CD4-positive, alpha-beta T cell treated with Interleukin-10 for 1 hour (primary cell): ENCODE measurements around the gene PTGER4.
"Not testable (repeated sequence)": the region's sequence is repeated elsewhere in the genome, so short reads cannot be mapped to it uniquely, and the experiment has no call there.

Experiments used
- DNase-seq: peaks from one replicate; pipeline ENCODE4 v3.0.0-alpha.2; 2020

The PTGER4 gene

GRCh38 chr5:40679913-40680681 lies at the start of gene PTGER4:
TSS of gene PTGER4 (plus strand) at chr5:40679915. CDS start at chr5:40680994, 1,079 bp downstream.
- DNase-seq = peak; percentile 44

- DNase-seq = no peak
Observed at GRCh38 chr5:40630126-40630525, 49.6 kb upstream of the PTGER4 start.

DNA sequence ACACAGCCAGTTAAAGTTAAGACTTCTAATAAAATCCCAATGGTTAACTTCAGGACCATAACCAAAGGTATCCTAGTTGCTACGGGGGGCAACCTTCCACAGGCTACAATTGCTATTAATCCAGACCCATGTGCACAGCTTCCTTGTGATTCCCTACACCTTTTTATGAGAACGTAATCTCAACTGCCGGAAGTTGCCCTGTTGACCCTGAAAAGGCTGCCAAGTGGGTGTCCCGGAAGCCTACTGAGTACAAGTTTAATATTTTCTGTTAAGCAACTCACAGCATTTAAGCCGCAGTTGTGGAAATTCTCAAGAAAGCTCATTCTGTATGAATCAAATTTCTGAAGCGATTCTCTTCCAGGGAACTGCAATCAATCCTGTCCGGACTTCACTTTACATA lies 48.5 kb upstream of the PTGER4 start:
- DNase-seq = no peak

- no peak for DNase-seq
Observed at GRCh38 chr5:40634154-40634553, 45.6 kb upstream of the PTGER4 start.

DNA sequence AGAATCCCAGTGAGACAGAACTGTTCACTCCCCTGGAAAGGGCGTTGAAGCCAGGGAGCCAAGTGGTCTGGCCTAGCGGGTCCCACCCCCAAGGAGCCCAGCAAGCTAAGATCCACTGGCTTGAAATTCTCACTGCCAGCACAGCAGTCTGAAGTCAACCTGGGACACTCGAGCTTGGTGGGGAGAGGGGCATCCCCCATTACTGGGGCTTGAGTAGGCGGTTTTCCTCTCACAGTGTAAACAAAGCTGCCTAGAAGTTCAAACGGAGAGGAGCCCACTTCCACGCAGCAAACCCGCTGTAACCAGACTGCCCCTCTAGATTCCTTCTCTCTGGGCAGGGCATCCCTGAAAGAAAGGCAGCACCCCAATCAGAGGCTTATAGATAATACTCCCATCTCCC lies 45.1 kb upstream of the PTGER4 start:
- DNase-seq = no peak

DNA sequence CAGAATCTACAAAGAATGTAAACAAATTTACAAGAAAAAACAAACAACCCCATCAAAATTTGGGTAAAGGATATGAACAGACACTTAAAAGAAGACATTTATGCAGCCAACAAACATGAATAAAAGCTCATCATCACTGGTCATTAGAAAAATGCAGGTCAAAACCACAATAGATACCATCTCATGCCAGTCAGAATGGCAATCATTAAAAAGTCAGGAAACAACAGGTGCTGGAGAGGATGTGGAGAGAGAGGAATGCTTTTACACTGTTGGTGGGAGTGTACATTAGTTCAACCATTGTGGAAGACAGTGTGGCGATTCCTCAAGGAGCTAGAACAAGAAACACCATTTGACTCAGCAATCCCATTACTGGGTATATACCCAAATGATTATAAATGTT lies 40.2 kb upstream of the PTGER4 start:
- not testable (repeated sequence) for DNase-seq

- no peak for DNase-seq
Observed at GRCh38 chr5:40646266-40646665, 33.4 kb upstream of the PTGER4 start.

GRCh38 chr5:40648150-40648549 lies 31.6 kb upstream of the PTGER4 start:
- DNase-seq = no peak

DNA sequence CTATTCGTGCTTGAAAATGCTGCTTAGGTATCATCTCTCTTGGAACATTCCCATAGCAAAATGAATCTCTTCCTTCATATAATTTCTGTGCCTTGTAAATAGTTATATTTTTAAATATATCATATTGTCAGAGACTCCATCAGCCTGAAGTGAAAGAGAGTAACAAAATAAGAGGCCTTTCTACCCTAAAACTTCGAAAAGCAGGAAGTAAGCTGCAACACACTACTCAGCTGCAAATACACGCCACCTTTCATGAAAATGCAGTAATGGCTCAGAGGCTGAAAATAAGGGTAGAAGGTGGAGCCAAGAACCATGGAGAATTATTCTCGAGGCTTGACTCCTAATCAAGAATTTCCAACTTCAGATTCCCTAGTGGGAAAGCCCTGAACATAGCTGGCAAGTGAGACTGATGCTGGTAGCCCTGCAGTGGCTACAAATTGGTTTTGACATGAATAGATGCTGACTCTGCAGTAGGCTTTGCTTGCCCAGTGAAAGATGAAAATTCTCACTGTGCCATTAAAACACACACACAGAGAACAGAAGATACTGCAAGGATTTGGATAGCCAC lies 30.2 kb upstream of the PTGER4 start:
- DNase-seq = peak; percentile 37

GRCh38 chr5:40651201-40651600 lies 28.5 kb upstream of the PTGER4 start:
- DNase-seq = no peak

- peak; percentile 40 for DNase-seq
Observed at GRCh38 chr5:40652441-40653220, 27.1 kb upstream of the PTGER4 start.

- DNase-seq = peak; percentile 51
Observed at GRCh38 chr5:40653221-40654022, 26.3 kb upstream of the PTGER4 start.

DNA sequence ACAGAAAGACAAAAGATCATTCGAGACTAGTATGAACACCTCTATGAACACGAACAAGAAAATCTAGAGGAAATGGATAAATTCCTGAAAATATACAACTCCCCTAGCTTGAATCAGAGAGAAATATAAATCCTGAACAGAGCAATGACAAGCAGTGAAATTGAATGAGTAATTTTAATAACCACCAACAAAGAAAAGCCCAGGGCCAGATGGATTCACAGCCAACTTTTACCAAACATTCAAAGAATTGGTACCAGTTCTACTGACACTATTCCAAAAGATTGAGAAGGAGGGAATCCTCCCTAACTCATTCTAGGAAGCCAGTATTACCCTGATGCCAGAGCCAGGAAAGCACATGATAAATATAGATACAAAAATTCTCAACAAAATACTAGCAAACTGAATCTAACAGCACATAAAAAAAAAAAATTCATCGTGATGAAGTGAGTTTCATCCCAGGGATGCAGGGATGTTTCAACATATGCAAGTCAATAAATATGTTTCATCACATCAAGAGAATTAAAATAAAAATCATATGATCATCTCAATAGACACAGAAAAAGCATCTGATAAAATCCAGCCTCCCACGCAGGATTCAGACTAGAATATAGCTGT lies 25.2 kb upstream of the PTGER4 start:
- DNase-seq = no peak

GRCh38 chr5:40655138-40655537 lies 24.6 kb upstream of the PTGER4 start:
- DNase-seq = peak; percentile 50

GRCh38 chr5:40656091-40656490 lies 23.6 kb upstream of the PTGER4 start:
- not testable (repeated sequence) for DNase-seq

GRCh38 chr5:40656766-40657165 lies 22.9 kb upstream of the PTGER4 start:
- DNase-seq = no peak

DNA sequence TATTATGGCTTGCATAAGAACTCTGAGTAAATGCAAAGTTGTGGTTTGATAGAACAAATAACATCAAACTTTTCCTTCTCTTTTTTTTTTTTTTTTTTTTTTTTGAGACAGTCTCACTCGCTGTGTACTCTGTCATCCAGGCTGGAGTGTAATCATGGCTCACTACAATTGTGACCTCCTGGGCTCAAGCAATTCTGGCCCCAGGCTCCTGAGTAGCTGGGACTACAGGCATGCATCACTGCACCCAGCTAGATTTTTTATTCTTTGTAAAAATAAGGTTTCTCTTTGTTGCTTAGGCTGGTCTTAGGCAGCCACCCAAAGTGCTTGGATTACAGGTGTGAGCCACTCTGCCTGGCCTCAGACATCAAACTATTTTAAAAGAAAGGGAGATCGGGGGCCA lies 19.0 kb upstream of the PTGER4 start:
- no peak for DNase-seq

DNA sequence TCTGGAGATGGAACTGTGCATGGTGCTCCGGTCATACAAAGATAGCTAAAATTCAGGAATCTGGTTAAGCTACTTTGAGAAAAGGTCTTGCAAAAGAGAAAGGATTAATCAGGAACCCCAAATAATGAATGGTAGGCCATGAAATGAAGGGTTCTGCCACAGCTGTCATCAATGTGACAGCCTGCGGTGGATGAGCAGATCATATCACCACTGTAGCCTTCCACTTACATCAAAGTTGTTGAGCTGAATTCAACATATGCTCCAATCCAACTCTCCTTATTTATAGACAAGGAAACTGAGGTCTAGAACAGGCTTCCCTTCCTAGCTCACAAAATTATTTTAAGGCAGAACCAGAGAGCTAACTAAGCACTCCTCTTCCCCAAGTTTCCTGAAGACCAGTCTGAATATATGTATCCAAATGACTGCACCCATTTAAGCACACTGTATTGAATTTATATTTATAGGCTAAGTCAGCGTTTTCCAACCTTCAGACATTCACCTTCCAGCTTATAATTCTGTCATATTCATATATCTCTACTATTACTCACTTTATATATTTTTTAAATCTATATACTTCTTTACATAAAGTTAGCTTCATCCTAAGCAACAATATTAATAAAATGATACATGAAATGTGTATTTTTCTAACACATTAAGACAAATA lies 13.9 kb upstream of the PTGER4 start:
- no peak for DNase-seq

DNA sequence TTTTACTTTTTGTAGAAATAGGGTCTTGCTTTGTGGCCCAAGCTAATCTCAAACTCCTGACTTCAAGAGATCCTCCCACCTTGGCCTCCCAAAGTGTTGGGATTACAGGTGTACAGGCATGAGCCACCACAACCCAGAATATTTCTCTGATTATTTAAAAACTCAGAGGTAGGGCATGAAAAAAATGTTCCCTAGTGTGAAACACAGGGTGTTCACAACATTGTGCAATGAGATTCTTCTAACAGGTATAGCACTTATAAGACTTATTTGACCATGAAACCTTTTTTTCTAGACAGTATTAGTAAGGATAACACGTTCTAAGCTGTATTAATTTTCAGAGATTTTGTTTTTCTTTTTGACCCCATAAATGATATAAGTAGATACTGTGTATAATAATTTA lies 13.1 kb upstream of the PTGER4 start:
- no peak for DNase-seq

DNA sequence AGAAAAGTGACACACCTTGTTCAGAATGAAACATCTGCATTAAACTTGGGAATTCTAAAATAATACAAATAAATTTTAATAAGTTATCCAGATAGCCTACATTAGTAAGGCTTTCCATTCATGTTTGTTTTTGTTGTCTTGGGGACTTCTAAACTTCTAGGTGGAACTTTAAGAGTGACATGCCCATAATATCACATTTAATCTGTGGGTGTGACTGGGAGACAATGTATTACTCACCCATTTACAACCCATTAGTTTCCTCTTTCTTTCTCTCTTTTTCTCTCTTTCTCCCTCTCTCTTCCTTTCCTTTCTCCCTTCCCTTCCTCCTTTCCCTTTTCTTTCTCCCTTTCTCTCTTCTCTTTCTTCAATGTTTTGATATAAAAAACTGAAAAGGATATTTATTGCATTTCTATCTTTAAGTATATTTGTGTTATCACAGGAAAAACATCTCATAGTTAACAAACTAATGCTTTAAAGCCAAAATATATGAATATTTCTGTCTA lies 12.5 kb upstream of the PTGER4 start:
- DNase-seq = no peak

DNA sequence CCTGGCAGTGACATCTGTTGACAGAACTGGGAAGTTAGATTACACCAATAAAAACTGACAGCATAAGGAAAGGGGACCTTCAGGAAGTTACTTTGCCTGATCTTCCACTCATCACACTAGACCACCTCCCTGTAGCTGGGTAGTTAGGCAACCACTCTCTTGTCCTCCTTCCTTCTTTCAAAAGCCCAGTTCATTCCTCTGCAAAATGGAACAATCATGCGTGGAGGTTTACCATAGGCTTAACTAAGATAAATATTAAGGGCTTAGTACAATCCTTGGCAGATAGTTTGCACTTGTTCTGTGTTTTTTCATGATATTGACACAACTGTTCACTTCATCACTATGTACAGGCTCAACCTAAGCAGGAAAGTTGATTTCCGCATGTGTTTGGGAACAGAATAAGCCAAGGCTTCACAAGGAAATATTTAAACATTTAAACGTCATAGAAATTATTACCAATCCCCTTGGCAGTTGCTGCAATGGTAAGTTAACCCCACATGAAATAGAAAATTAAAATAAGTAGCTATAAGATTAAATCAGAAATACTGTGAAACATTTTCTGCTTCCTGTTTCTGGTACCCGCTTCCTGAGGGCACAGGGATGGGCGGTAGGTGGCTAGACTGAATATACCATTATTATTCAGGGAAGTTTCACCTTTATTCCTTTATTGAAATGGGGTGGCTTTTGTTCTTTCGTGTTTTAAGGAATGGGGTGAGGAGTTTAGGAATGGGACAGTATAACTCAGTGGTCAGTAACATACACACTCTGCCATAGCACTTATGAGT lies 9.9 kb upstream of the PTGER4 start:
- no peak for DNase-seq
